Adipocyte (in vitro differentiated cells): ENCODE measurements around the gene RABL3.

Experiments
- DNase-seq: peaks from one replicate; pipeline ENCODE4 v3.0.0-alpha.2; 2015; ENCODE audit warnings: low read depth
- H3K27me3 ChIP-seq: replicated peaks from 2 replicates; pipeline ENCODE4 v1.7.0; 2013; ENCODE audit warnings: mild to moderate bottlenecking, low read length, moderate library complexity; ENCODE audit not compliant: control insufficient read depth, insufficient read depth
- H3K36me3 ChIP-seq: 2 replicates; pipeline ENCODE4 v1.7.0; 2013; ENCODE audit warnings: low read length, mild to moderate bottlenecking, moderate library complexity; ENCODE audit not compliant: control insufficient read depth, insufficient read depth, severe bottlenecking
- H3K4me1 ChIP-seq: 2 replicates; pipeline ENCODE4 v1.7.0; 2013; ENCODE audit warnings: mild to moderate bottlenecking, low read length, moderate library complexity; ENCODE audit not compliant: control insufficient read depth, insufficient read depth
- H3K4me3 ChIP-seq: 2 replicates; pipeline ENCODE4 v1.7.0; 2013; ENCODE audit warnings: mild to moderate bottlenecking, low read length, moderate library complexity
- H3K9ac ChIP-seq: 2 replicates; pipeline ENCODE4 v1.7.0; 2013; ENCODE audit warnings: mild to moderate bottlenecking, low read length, moderate library complexity
- H3K9me3 ChIP-seq: 2 replicates; pipeline ENCODE4 v1.7.0; 2013; ENCODE audit warnings: mild to moderate bottlenecking, low read length, moderate library complexity; ENCODE audit not compliant: control insufficient read depth

RABL3 gene

DNA sequence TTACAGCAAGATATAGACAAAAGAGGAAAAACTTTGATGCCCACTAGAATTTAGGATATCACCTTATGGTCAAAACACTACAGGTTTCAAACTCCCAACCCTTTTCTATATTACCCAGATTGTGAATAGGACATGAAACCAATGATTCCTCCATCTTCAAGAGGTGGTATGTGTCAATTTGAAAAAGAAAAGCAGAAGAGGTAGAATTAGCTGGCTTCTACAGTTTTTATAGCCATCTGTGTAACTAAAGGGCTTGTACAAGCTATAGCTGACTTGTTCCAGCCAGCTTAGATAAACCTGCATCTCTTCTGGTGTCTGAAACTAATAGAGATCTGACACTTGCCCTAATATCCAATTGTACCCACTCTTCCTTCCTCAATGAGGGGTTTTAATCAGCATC is 35.4 kb downstream of the RABL3 start:
- Histone ChIP-seq H3K4me3 (no peak overlapping the region), H3K36me3 (peaks cover 18% of the 10 kb centered on the region), H3K9me3 (peaks cover 8% of the 10 kb centered on the region), H3K4me1 (peaks cover 20% of the 10 kb centered on the region), H3K9ac (no peak overlapping the region), H3K27me3 (no peaks in the 10 kb centered on the region)
- no peak for DNase-seq

DNA sequence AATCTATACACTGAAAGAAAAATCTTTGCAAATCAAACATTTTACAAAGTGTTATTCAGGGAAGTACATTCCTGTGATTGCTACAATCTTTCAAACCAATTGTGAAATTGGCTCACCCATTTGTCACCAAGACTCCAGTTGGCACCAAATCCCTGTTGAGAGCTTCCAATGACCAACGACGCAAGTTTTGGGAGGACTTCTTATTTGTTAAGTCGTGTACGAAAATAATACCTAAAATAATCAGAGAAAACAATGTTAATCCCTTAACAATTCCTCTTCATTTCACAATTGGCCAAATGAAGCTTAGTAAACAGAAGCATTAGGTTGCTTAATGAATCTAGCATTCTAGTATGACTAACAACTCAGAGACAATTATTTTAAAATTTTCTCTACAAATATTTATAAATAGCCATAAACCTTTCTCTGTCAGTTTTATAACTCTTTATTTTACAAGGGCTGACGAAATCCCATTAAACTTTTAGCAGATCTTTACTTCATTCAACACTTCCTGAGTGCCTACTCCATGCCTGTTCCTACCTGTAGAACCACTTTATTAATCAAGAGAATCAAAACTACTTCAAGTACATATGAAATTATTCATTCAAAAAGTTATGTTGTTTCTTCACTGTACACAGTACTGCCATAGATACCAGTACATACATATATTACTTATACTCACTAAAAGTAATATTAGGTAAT is 36.3 kb downstream of the RABL3 start:
- Histone ChIP-seq H3K4me1 (peaks cover 17% of the 10 kb centered on the region), H3K36me3 (peaks cover 18% of the 10 kb centered on the region), H3K9ac (no peak overlapping the region), H3K27me3 (no peaks in the 10 kb centered on the region), H3K4me3 (peak overlapping the region; percentile 27), H3K9me3 (peaks cover 8% of the 10 kb centered on the region)
- no peak for DNase-seq

DNA sequence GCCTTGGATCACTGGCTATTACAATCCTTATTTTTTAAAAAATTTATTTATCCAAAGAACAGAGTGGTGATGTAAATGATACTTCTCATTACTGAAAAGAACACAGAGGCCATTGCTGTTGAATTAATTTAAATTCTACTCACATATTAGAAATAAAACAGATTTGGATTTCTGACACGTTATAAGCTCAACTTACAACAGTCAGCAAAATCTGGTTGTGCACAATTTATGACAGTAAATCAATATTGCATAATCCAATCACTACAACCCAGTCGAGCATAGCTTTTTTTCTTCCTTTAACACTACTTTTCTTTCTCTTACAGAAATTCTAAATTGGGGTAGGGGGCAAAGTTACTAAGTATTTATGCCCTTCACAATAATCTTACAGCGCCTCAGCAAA is 43.0 kb downstream of the RABL3 start:
- peaks cover 17% of the 10 kb centered on the region for H3K36me3 ChIP-seq
- peaks cover 8% of the 10 kb centered on the region for H3K9me3 ChIP-seq
- H3K4me3 ChIP-seq = no peak overlapping the region
- DNase-seq = no peak
- no peaks in the 10 kb centered on the region for H3K27me3 ChIP-seq
- H3K4me1 ChIP-seq = no peaks in the 10 kb centered on the region
- no peak overlapping the region for H3K9ac ChIP-seq

DNA sequence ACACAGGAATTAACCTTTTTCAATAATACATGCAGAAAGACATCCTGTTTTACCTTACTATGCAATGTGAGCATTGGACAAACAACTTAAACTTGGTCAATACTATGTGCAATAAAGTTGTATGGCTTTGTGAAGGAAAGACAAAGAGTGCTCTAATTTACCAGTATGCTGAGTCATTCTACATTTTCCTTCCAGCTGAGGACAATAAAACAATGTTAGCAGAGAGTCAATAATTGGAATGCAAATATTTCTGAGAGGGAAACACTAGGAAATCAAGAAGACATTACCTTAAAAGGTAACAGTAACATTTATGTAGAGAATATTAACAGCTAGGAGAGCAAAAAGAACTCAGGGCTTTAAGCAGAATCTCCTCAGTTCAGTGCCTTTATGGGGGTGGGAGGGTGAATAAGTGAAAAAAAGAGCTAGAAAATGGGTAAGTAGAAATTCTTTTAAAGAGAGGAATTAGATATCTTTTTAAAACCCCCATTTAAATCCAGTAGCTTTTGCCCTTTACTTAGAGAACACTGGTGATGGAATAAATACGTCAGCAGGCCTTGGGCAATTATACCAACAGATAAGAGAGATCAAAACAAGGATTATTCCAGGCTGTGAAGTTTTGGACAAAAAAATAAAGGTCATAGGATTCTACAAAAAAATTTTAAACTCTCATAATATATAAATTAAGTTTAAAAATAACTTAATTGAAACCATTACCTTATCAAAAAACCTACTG is 48.7 kb downstream of the RABL3 start:
- no peaks in the 10 kb centered on the region for H3K9me3 ChIP-seq
- no peak overlapping the region for H3K9ac ChIP-seq
- DNase-seq = peak; percentile 67
- H3K4me3 ChIP-seq = no peak overlapping the region
- H3K4me1 ChIP-seq = peaks cover 9% of the 10 kb centered on the region
- peaks cover 15% of the 10 kb centered on the region for H3K36me3 ChIP-seq
- no peaks in the 10 kb centered on the region for H3K27me3 ChIP-seq

DNA sequence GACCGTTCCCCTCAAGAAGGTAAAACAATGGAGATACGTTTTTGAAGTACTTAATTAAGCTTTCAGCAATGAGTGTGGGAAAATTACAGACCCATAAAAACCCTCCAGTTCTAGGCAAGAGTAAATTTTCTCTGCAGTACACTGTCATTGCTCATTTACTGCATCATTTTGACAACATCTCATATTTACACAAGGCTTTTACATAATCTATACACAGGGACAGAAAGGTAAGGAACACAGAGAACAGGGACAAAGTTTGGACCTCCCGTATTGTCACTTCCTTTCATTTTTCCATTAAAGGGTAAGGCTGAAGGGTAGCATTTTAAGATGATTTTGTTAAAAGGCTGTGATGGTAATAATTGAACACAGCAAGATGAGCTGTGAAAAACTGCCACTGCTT is 52.9 kb downstream of the RABL3 start:
- H3K36me3 ChIP-seq = peaks cover 14% of the 10 kb centered on the region

DNA sequence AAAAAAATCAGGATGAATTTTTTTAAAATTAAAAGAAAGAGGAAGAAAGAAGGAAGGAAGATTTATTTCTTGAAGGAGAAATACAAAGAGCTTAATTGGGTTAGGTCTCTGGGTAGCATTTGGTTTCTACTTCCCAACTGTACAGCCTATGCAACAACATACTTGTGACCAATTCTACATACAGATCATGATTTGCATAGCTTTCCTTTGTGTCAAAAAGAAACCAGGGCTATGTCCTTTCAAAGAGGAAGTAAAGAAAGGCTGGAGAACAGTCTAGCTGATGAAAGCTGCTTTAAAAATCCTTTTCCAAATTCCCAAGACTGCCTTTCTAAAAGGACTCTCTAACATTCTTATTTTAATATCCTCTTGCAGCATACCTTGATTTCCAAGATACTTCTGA is 54.2 kb downstream of the RABL3 start:
- Histone ChIP-seq H3K27me3 (no peaks in the 10 kb centered on the region), H3K9ac (no peak overlapping the region), H3K36me3 (peaks cover 14% of the 10 kb centered on the region), H3K4me1 (peaks cover 6% of the 10 kb centered on the region), H3K9me3 (no peaks in the 10 kb centered on the region), H3K4me3 (no peak overlapping the region)
- DNase-seq = peak; percentile 81

More for the DNA sequence above, 52.9 kb downstream of the RABL3 start:
- Histone ChIP-seq H3K9me3 (no peaks in the 10 kb centered on the region), H3K4me3 (no peak overlapping the region), H3K9ac (no peak overlapping the region), H3K27me3 (no peaks in the 10 kb centered on the region), H3K4me1 (peaks cover 13% of the 10 kb centered on the region)
- DNase-seq = no peak

DNA sequence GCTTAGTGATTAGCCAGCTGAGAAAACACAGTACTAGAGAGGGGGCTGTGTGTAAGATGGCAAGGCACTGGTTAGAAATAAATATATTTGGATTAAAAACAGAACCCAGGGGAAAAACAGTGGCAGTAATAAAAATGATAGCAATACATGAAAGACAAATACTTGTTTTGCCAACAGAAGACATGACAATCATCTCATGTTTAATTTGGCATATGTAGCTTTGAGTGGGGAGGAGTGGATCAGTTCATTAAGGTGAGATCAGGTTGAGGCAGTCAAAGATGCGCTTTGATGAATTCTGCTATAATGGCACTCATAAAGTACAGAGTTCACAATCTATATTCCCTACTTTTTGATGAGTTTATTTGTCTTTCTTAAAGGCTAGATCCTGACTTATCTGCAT is 56.9 kb downstream of the RABL3 start:
- Histone ChIP-seq H3K9me3 (no peaks in the 10 kb centered on the region), H3K36me3 (peaks cover 14% of the 10 kb centered on the region), H3K4me1 (peaks cover 11% of the 10 kb centered on the region), H3K4me3 (no peak overlapping the region), H3K9ac (no peak overlapping the region), H3K27me3 (no peaks in the 10 kb centered on the region)
- no peak for DNase-seq

DNA sequence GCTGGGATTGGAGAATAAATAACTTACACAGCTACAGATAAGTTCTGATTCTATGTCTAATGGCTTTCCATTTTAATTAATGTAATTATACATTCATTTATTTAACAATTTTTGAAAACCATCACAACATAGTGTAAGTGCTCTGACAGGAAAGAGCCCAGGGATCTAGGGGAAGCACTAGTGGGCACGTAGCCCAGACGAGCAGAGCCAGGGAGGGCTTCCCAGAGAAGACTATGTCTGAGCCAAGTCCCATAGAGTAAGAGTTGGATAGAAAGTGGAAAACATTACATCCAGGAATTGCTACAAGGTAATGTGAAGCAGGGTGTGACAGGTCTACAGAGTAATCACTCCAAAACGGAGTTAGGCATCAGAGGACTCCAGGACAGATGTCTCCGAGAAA is 57.4 kb downstream of the RABL3 start:
- Histone ChIP-seq H3K9me3 (no peaks in the 10 kb centered on the region), H3K4me1 (peaks cover 11% of the 10 kb centered on the region), H3K9ac (no peak overlapping the region), H3K27me3 (no peaks in the 10 kb centered on the region), H3K36me3 (peaks cover 14% of the 10 kb centered on the region), H3K4me3 (no peak overlapping the region)
- DNase-seq = no peak

DNA sequence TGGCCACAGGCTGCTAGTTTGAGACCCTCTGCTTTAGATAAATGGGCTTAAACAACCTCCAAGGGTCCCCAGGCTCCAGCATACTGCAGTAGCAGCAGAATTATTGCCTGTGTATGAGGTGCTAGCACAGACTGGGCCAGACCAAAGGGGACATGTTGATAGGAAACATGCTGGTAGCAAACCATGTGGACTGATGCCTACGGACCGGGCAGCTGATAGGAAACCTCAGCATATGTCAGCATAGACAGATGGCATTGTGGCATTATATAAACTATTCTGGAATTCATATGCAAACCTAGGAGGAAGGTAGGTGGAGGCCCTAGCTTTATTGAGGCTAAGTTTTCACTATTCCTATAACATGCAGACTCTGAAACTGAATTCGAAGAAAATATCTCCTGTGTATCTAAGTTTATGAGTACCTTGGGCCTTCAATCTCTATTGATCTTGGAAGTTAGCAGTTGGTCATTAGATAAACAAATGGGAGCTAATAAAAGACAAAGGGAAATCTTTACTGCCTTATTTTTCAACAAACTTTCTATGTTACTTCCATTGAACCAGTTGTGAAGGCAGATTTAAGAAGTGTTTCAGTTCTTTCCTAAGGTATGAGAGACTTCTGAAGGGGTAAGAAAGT is 58.5 kb downstream of the RABL3 start:
- H3K4me1 ChIP-seq = peaks cover 15% of the 10 kb centered on the region
- H3K27me3 ChIP-seq = no peaks in the 10 kb centered on the region
- H3K4me3 ChIP-seq = no peak overlapping the region
- no peak for DNase-seq
- H3K36me3 ChIP-seq = peaks cover 7% of the 10 kb centered on the region
- no peaks in the 10 kb centered on the region for H3K9me3 ChIP-seq
- H3K9ac ChIP-seq = no peak overlapping the region

DNA sequence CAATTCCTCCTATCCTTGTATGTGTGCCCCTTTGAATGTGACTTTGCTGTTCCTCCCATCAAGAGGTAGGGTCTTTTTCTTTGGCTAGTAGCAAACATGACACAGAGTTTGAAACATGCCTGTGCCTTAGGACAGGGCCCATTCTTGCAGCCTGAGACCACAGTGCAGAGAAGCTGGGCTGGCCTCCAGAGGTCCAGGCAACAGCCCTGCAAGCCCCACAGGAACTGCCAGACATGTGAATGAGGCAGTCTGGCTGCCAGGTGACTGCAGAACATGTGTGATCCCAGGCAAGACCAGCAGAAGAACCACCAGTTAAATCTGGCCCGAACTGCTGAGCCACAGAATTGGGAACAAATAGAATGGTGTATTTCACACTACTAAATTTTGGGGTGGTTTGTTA is 59.1 kb downstream of the RABL3 start:
- H3K9ac ChIP-seq = no peak overlapping the region
- DNase-seq = no peak

DNA sequence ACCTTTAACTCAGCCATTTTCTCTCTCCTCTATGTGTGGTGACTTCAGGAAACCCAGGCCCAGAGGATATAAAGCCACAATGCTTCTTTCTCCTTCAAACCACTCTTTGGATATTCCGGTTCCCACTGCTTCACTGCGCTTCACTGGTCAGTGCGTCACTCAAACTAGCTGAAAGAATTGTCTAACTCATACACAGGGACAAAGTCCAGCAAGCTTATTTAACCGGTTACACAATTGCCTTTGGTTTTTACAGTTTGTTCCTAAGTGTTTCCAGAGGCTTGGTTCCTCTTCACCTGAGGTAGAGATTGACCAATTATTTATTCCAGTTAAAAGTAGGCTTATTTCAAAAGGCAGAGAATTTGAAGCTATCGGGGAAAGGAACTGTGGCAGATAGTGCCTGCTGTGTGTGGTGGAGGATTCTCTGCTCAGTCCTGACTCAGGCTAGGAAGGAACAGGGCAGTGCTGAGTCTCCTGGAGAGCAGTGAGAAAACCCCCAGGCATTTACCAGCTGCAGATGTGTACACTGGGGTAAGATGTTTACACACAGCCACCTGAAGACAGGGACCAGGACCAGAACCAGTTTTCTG is 60.1 kb downstream of the RABL3 start, which contains the start of gene HGD:
TSS of gene HGD (minus strand) at position 145 of the 587 bp plus-strand sequence. CDS start at position 17, 128 bp downstream.
- H3K4me1 ChIP-seq = peaks cover 21% of the 10 kb centered on the region

More for the DNA sequence above, 59.1 kb downstream of the RABL3 start:
- Histone ChIP-seq H3K4me3 (no peak overlapping the region), H3K4me1 (peaks cover 16% of the 10 kb centered on the region), H3K36me3 (peaks cover 3% of the 10 kb centered on the region), H3K27me3 (no peaks in the 10 kb centered on the region), H3K9me3 (no peaks in the 10 kb centered on the region)

More for the DNA sequence above, 60.1 kb downstream of the RABL3 start, which contains the start of gene HGD:
- Histone ChIP-seq H3K9me3 (no peaks in the 10 kb centered on the region), H3K36me3 (peaks cover 3% of the 10 kb centered on the region), H3K9ac (no peak within 1 kb of the TSS), H3K4me3 (no peak within 1 kb of the TSS), H3K27me3 (no peaks in the 10 kb centered on the region)
- DNase-seq = no peak
